H1 (cell line): Measurements from ENCODE around the gene ADCY2. TPM values are rescaled to one million over a fixed set of nuclear protein-coding genes. Genes with fewer than 3 reads are reported as not detected.

Experiments used
- CTCF ChIA-PET: fragments of 300-600 bp; sonication (Branson Sonifier 250); formaldehyde crosslinking; loops from one replicate; lab custom pipeline; 2021; ENCODE audit not compliant: partially characterized antibody; lab: Charles Lee
- POLR2A ChIA-PET: fragments of 300-600 bp; sonication (Branson Sonifier 250); formaldehyde crosslinking; loops from one replicate; lab custom pipeline; 2021; ENCODE audit warnings: inconsistent platforms; ENCODE audit not compliant: partially characterized antibody; lab: Charles Lee
- DNase-seq, 2 experiments: peaks; one replicate each; pipeline versions ENCODE4 v3.0.0 to v3.0.0-alpha.2; 2010 to 2022; ENCODE audit warnings: low spot score in 2 of 2, low read depth in 1 of 2, mixed read lengths in 1 of 2
- FAIRE-seq: peaks from 2 replicates; lab custom pipeline; 2011; peaks lifted over from hg19 to GRCh38; lab: Jason Lieb, UNC
- H2AFZ ChIP-seq: 2 replicates; pipeline ENCODE4 v1.8.1; 2012; ENCODE audit warnings: low read length, inconsistent platforms
- H2AK5ac ChIP-seq: 2 replicates; pipeline ENCODE4 v1.6.1; 2013; ENCODE audit warnings: low read depth, low read length
- H2BK120ac ChIP-seq: replicated peaks from 2 replicates; pipeline ENCODE3; 2013; ENCODE audit warnings: low read depth, low read length, inconsistent platforms
- H2BK12ac ChIP-seq: 2 replicates; pipeline ENCODE4 v1.6.1; 2013; ENCODE audit warnings: low read depth, low read length
- H2BK15ac ChIP-seq: 2 replicates; pipeline ENCODE4 v1.6.1; 2013; ENCODE audit warnings: low read length
- H2BK20ac ChIP-seq: 2 replicates; pipeline ENCODE4 v1.6.1; 2013; ENCODE audit warnings: low read length
- H2BK5ac ChIP-seq: 2 replicates; pipeline ENCODE4 v1.6.1; 2013; ENCODE audit warnings: low read depth, low read length
- H3K14ac ChIP-seq: 2 replicates; pipeline ENCODE4 v1.6.1; 2013; ENCODE audit warnings: inconsistent platforms; ENCODE audit not compliant: insufficient read length
- H3K18ac ChIP-seq: 2 replicates; pipeline ENCODE4 v1.6.1; 2013; ENCODE audit warnings: low read length; ENCODE audit errors: extremely low read depth
- H3K23ac ChIP-seq: 2 replicates; pipeline ENCODE4 v1.6.1; 2013; ENCODE audit warnings: inconsistent platforms; ENCODE audit not compliant: insufficient read length
- H3K23me2 ChIP-seq: 2 replicates; pipeline ENCODE4 v1.6.1; 2013; ENCODE audit warnings: low read depth, low read length
- H3K27ac ChIP-seq: 2 replicates; pipeline ENCODE4 v1.6.1; 2011; ENCODE audit warnings: low read depth, low read length, inconsistent platforms
- H3K27me3 ChIP-seq, 4 experiments: replicated peaks in 1 of 4; 1 replicate in 1 of 4; 2 replicates in 3 of 4; pipeline versions ENCODE4 v1.6.1 to v1.8.1; 2011 to 2013; ENCODE audit warnings: low read length in 3 of 4, mild to moderate bottlenecking in 3 of 4, inconsistent platforms in 2 of 4, mixed read lengths in 2 of 4, moderate library complexity in 1 of 4; ENCODE audit not compliant: control insufficient read depth in 3 of 4, insufficient read depth in 3 of 4; ENCODE audit errors: extremely low read depth in 1 of 4
- H3K36me3 ChIP-seq, 4 experiments: 2 replicates each; pipeline versions ENCODE4 v1.6.1 to v1.8.1; 2011 to 2013; ENCODE audit warnings: mild to moderate bottlenecking in 4 of 4, low read length in 3 of 4, moderate library complexity in 2 of 4, control low read depth in 1 of 4, inconsistent platforms in 1 of 4; ENCODE audit not compliant: insufficient read depth in 4 of 4, control insufficient read depth in 2 of 4
- H3K4ac ChIP-seq: replicated peaks from 2 replicates; pipeline ENCODE3; 2013; ENCODE audit warnings: low read length, low read depth, mixed read lengths, inconsistent platforms; ENCODE audit not compliant: insufficient read length
- H3K4me1 ChIP-seq, 4 experiments: replicated peaks in 1 of 4; 1 replicate in 1 of 4; 2 replicates in 3 of 4; pipeline versions ENCODE4 v1.6.1 to v1.8.1; 2011 to 2013; ENCODE audit warnings: low read length in 3 of 4, inconsistent platforms in 2 of 4, mixed read lengths in 1 of 4; ENCODE audit not compliant: insufficient read depth in 4 of 4, control insufficient read depth in 3 of 4
- H3K4me2 ChIP-seq, 2 experiments: 2 replicates each; pipeline versions ENCODE4 v1.6.1 to v1.8.1; 2011 to 2013; ENCODE audit warnings: low read depth in 2 of 2, low read length in 2 of 2, control low read depth in 1 of 2, inconsistent platforms in 1 of 2, mild to moderate bottlenecking in 1 of 2; ENCODE audit not compliant: insufficient read depth in 1 of 2
- H3K4me3 ChIP-seq, 4 experiments: fragments of 200-600, 300-600 bp in 1 of 4; sonication (generic), shearing (Covaris generic), sonication (Bioruptor Twin) in 1 of 4; 2 replicates each; pipeline versions ENCODE4 v1.5.1 to v1.8.1; 2011 to 2016; ENCODE audit warnings: low read length in 4 of 4, low read depth in 3 of 4, control low read depth in 2 of 4, inconsistent platforms in 2 of 4, mild to moderate bottlenecking in 2 of 4, mixed read lengths in 1 of 4, moderate library complexity in 1 of 4; ENCODE audit not compliant: insufficient read depth in 2 of 4; ENCODE audit errors: extremely low read depth in 1 of 4
- H3K56ac ChIP-seq: replicated peaks from 2 replicates; pipeline ENCODE3; 2013; ENCODE audit warnings: low read depth, mild to moderate bottlenecking, mixed read lengths, low read length, inconsistent platforms; ENCODE audit not compliant: insufficient read length
- H3K79me1 ChIP-seq: 2 replicates; pipeline ENCODE4 v1.6.1; 2013; ENCODE audit warnings: low read depth, low read length, control low read depth
- H3K79me2 ChIP-seq, 2 experiments: 2 replicates each; pipeline versions ENCODE4 v1.6.1 to v1.8.1; 2012 to 2013; ENCODE audit warnings: low read length in 2 of 2, mild to moderate bottlenecking in 2 of 2, inconsistent platforms in 1 of 2; ENCODE audit not compliant: insufficient read depth in 2 of 2, control insufficient read depth in 1 of 2
- H3K9ac ChIP-seq, 4 experiments: replicated peaks in 1 of 4; 1 replicate in 1 of 4; 2 replicates in 3 of 4; pipeline versions ENCODE4 v1.6.1 to v1.8.1; 2011 to 2013; ENCODE audit warnings: low read depth in 3 of 4, low read length in 3 of 4, control low read depth in 2 of 4, mild to moderate bottlenecking in 2 of 4, moderate library complexity in 2 of 4, inconsistent platforms in 1 of 4; ENCODE audit errors: extremely low read depth in 1 of 4
- H3K9me3 ChIP-seq, 2 experiments: 2 replicates each; pipeline versions ENCODE4 v1.6.1 to v1.8.1; 2012 to 2013; ENCODE audit warnings: mild to moderate bottlenecking in 2 of 2, moderate library complexity in 2 of 2, control low read depth in 1 of 2, inconsistent platforms in 1 of 2, low read depth in 1 of 2, low read length in 1 of 2, mixed read lengths in 1 of 2; ENCODE audit not compliant: insufficient read depth in 2 of 2
- H4K20me1 ChIP-seq, 2 experiments: replicated peaks in 1 of 2; 2 replicates each; pipeline versions ENCODE3 to v1.8.1; 2011 to 2013; ENCODE audit warnings: inconsistent platforms in 2 of 2, low read length in 2 of 2, mild to moderate bottlenecking in 1 of 2; ENCODE audit not compliant: insufficient read depth in 2 of 2, control insufficient read depth in 1 of 2
- H4K5ac ChIP-seq: 2 replicates; pipeline ENCODE4 v1.6.1; 2013; ENCODE audit warnings: low read length, low read depth, mixed read lengths, inconsistent platforms; ENCODE audit not compliant: insufficient read length
- H4K8ac ChIP-seq: 2 replicates; pipeline ENCODE4 v1.8.0; 2013; ENCODE audit warnings: mild to moderate bottlenecking, moderate library complexity, low read length, inconsistent platforms; ENCODE audit not compliant: insufficient read depth; ENCODE audit errors: extremely low read depth
- H4K91ac ChIP-seq: replicated peaks from 2 replicates; pipeline ENCODE3; 2013; ENCODE audit warnings: low read length, mixed read lengths, inconsistent platforms; ENCODE audit not compliant: insufficient read length
- CBX8 ChIP-seq: fragments of 300-800, 300-1000 bp; sonication (generic); IDR thresholded peaks from 2 replicates; pipeline ENCODE4 v1.7.1; 2016; ENCODE audit warnings: low read depth, low read length, borderline replicate concordance
- CEBPB ChIP-seq: IDR thresholded peaks from 2 replicates; pipeline ENCODE4 v1.6.1; 2012; ENCODE audit warnings: low read depth, low read length
- CHD1 ChIP-seq: IDR thresholded peaks from 2 replicates; pipeline ENCODE4 v1.6.1; 2012; ENCODE audit warnings: low read depth, low read length, improper control_type of control experiment
- CTBP2 ChIP-seq: IDR thresholded peaks from 2 replicates; pipeline ENCODE4 v1.7.0; 2011; ENCODE audit warnings: borderline replicate concordance, mild to moderate bottlenecking, moderate library complexity, mixed read lengths, low read length; ENCODE audit not compliant: insufficient read depth, insufficient read length
- EP300 ChIP-seq, 2 experiments: IDR thresholded peaks; 1 replicate in 1 of 2; 2 replicates in 1 of 2; pipeline ENCODE4 v1.6.1; 2011 to 2012; ENCODE audit warnings: low read depth in 2 of 2, low read length in 2 of 2, mild to moderate bottlenecking in 2 of 2, borderline replicate concordance in 1 of 2, inconsistent platforms in 1 of 2, moderate library complexity in 1 of 2
- SP4 ChIP-seq: IDR thresholded peaks from 2 replicates; pipeline ENCODE4 v1.6.1; 2012; ENCODE audit warnings: low read length, inconsistent platforms
- SUZ12 ChIP-seq: fragments of 200-600 bp; sonication (generic); IDR thresholded peaks from 2 replicates; pipeline ENCODE4 v1.6.1; 2012; ENCODE audit warnings: mild to moderate bottlenecking, inconsistent platforms, low read length, moderate library complexity, mixed read lengths
- TAF1 ChIP-seq: IDR thresholded peaks from 2 replicates; pipeline ENCODE4 v1.6.1; 2011; ENCODE audit warnings: mild to moderate bottlenecking, low read depth, low read length
- TAF7 ChIP-seq: optimal IDR thresholded peaks from 2 replicates; pipeline ENCODE3; 2011; ENCODE audit warnings: low read depth, mild to moderate bottlenecking, inconsistent platforms, low read length, moderate library complexity, borderline replicate concordance
- TCF12 ChIP-seq: IDR thresholded peaks from 2 replicates; pipeline ENCODE4 v1.6.1; 2011; ENCODE audit warnings: low read depth, mild to moderate bottlenecking, low read length
- USF2 ChIP-seq: IDR thresholded peaks from 2 replicates; pipeline ENCODE4 v1.6.1; 2011; ENCODE audit warnings: low read length, improper control_type of control experiment
- WGBS, 2 experiments: shearing (Covaris generic) in 1 of 2; methylation state at CpG; one replicate each; pipeline versions ENCODE4 v1.1.6 to v1.1.7; 2013 to 2015; ENCODE audit warnings: low lambda C conversion rate in 2 of 2, mixed read lengths in 2 of 2, inconsistent platforms in 1 of 2, low coverage in 1 of 2, missing lambda C conversion rate in 1 of 2; ENCODE audit not compliant: insufficient replicate concordance in 2 of 2, insufficient coverage in 1 of 2, insufficient read length in 1 of 2; ENCODE audit errors: extremely low coverage in 1 of 2, missing lambda C conversion rate in 1 of 2; 5-methylcytosine and 5-hydroxymethylcytosine counted together
- polyA plus RNA-seq, 7 experiments: library from polyadenylated mRNA; depleted of rRNA in 3 of 7; stranded (reverse) in 5 of 7; unstranded in 2 of 7; fragments of >200 nt in 5 of 7; fragments of 200-250 nt in 2 of 7; gene quantifications; 1 replicate in 5 of 7; 2 replicates in 1 of 7; 4 replicates in 1 of 7; pipeline versions ENCODE4 v1.2.1 to v1.2.3, GENCODE V29; 2011 to 2013; ENCODE audit warnings: missing spikeins in 2 of 7, mixed read lengths in 2 of 7
- total RNA-seq: library from RNA; stranded (reverse); fragmentation: NEBNext Ultra II Directional; extraction: Animal tissue kit (Norgen Biotek cat#: 25700); gene quantifications from 2 replicates; pipeline ENCODE4 v1.2.1, GENCODE V29; 2021

The ADCY2 gene
- total and polyA plus RNA-seq, 2 of the 8 experiments (the other 6 are each of a cell fraction or from before 2014, with no cell fraction given) = 35.8 to 122 TPM

GRCh38 chr5:7348168-7348854 is 47.6 kb upstream of the ADCY2 start:
- POLR2A ChIA-PET = interaction anchor here (1.1 kb wide), 2 partner anchors 11 to 28 kb away, joined by 3 read pairs; no protein-coding TSS in a partner anchor
- Histone ChIP-seq H3K23ac (no peak overlapping the region), H2BK12ac (no peak overlapping the region), H2BK15ac (no peak overlapping the region), H2AFZ (peak overlapping the region; percentile 80; the same call in 1 of the 2 replicates), H3K9ac (no peak overlapping the region), H3K4me1 (peaks cover 0 to 10% (median 8%) of the 10 kb centered on the region in 4 experiments; a peak in 3 of 7 replicates), H3K4me3 (no peak overlapping the region), H4K91ac (peak overlapping the region; percentile 61), H3K56ac (no peak overlapping the region), H3K4me2 (peak overlapping the region in 1 of 2 experiments; percentile 10; a peak in 2 of 4 replicates), H3K79me2 (no peaks in the 10 kb centered on the region), H3K79me1 (no peaks in the 10 kb centered on the region), H3K36me3 (no peaks in the 10 kb centered on the region), H3K18ac (peak overlapping the region; percentile 19; the same call in 1 of the 2 replicates), H3K27ac (no peak overlapping the region), H2BK20ac (peak overlapping the region; percentile 81; the same call in 1 of the 2 replicates), H3K4ac (no peak overlapping the region), H4K8ac (no peak overlapping the region), H4K5ac (no peak overlapping the region), H2BK120ac (no peak overlapping the region), H3K14ac (no peak overlapping the region), H3K23me2 (no peaks in the 10 kb centered on the region), H4K20me1 (no peaks in the 10 kb centered on the region), H3K27me3 (no peaks in the 10 kb centered on the region), H3K9me3 (peaks cover 2 to 16% of the 10 kb centered on the region in 2 experiments), H2AK5ac (no peak overlapping the region), H2BK5ac (peak overlapping the region; percentile 61; the same call in 1 of the 2 replicates)
- DNase-seq = no peak
- WGBS, 2 experiments = 69% methylated on average over 8 of the region's 8 CpGs; no CpG with 5 or more reads in 1 of the 2 experiments
- FAIRE-seq = peak; percentile 7
- CTCF ChIA-PET = interaction anchor here (1.0 to 2.0 kb wide), 5 partner anchors 15 to 260 kb away, joined by 3 to 7 read pairs (median 3); no protein-coding TSS in a partner anchor
- TF ChIP-seq CEBPB = no peak
- TF ChIP-seq TAF1 = no peak
- no peak for TF ChIP-seq SP4
- TF ChIP-seq EP300 (IDR thresholded peaks at IDR 0.05; ENCODE audit: borderline replicate concordance in 1 of 2, low read depth in 2 of 2, low read length in 2 of 2) = no peak
- no peak for TF ChIP-seq TCF12
- no peak for TF ChIP-seq CTBP2
- TF ChIP-seq SUZ12 = no peak
- TF ChIP-seq CHD1 = no peak
- TF ChIP-seq USF2 = no peak
- no peak for TF ChIP-seq CBX8
- TF ChIP-seq TAF7 = no peak
